Measurements from ENCODE around the gene PDE6A. TPM values are rescaled to one million over a fixed set of nuclear protein-coding genes. Genes with fewer than 3 reads are reported as not detected.
A peak's percentile ranks its signal among the peaks of the same experiment; 100 is the strongest.

PDE6A gene
- total RNA-seq, 1 experiment from 2014 or later: 2.6 TPM

DNA sequence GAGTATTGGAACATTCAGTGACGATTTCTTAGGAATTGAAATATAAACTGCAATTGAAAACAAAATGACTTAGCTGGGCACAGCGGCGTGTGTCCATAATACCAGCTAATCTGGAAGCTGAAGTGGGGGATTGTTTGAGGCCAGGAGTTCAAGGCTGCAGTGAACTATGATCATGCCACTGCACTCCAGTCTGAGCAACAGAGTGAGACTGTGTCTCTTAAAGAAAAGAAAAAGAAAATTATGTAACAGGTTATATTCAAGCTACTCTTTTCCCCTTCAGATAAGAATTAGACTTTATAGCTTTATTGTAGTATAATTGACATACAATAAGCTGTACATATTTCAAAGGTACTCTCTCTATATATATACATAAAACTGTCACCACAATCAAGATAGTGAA is 22.4 kb upstream of the PDE6A start:
- no peaks in the 10 kb centered on the region for H3K9me3 ChIP-seq
- no peak overlapping the region for H3K27ac Mint-ChIP-seq (ENCODE audit: unreplicated experiment)
- H3K36me3 ChIP-seq (ENCODE audit: control insufficient read depth, insufficient read depth, low read length): peaks cover 2% of the 10 kb centered on the region
- no TSS peak for BruUV-seq (replicated peaks)
- POLR2A ChIA-PET: no interaction called here
- TF ChIP-seq, protein P1, sequence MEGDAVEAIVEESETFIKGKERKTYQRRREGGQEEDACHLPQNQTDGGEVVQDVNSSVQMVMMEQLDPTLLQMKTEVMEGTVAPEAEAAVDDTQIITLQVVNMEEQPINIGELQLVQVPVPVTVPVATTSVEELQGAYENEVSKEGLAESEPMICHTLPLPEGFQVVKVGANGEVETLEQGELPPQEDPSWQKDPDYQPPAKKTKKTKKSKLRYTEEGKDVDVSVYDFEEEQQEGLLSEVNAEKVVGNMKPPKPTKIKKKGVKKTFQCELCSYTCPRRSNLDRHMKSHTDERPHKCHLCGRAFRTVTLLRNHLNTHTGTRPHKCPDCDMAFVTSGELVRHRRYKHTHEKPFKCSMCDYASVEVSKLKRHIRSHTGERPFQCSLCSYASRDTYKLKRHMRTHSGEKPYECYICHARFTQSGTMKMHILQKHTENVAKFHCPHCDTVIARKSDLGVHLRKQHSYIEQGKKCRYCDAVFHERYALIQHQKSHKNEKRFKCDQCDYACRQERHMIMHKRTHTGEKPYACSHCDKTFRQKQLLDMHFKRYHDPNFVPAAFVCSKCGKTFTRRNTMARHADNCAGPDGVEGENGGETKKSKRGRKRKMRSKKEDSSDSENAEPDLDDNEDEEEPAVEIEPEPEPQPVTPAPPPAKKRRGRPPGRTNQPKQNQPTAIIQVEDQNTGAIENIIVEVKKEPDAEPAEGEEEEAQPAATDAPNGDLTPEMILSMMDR (IDR thresholded peaks at IDR 0.05; ENCODE audit: insufficient read depth in 1 of 2, low read depth in 1 of 2, low read length in 1 of 2, severe bottlenecking in 1 of 2, unreplicated experiment in 1 of 2): no peak
- H3K27me3 ChIP-seq (replicated peaks; ENCODE audit: control insufficient read depth, insufficient read depth, low read length): no peaks in the 10 kb centered on the region
- CTCF ChIA-PET: no interaction called here
- H3K4me3 Mint-ChIP-seq (ENCODE audit: unreplicated experiment): no peak overlapping the region
- H3K4me1 Mint-ChIP-seq (ENCODE audit: low read depth, unreplicated experiment): peaks cover 18% of the 10 kb centered on the region
- no peak overlapping the region for H3K4me3 ChIP-seq (ENCODE audit: low read depth, low read length)
- H3K4me1 ChIP-seq: peaks cover 12% of the 10 kb centered on the region
- no peaks in the 10 kb centered on the region for H3K9me3 Mint-ChIP-seq (ENCODE audit: unreplicated experiment)
- intact Hi-C loops (cut with micrococcal nuclease; ENCODE audit: unreplicated experiment): loop anchor here (10.0 kb wide), 1 partner anchor 332 kb away; no protein-coding TSS in a partner anchor
- no peaks in the 10 kb centered on the region for H3K27me3 Mint-ChIP-seq (ENCODE audit: insufficient read depth, unreplicated experiment)
- H3K36me3 Mint-ChIP-seq (ENCODE audit: insufficient read depth, unreplicated experiment): peaks cover 4% of the 10 kb centered on the region
- no peak for DNase-seq

DNA sequence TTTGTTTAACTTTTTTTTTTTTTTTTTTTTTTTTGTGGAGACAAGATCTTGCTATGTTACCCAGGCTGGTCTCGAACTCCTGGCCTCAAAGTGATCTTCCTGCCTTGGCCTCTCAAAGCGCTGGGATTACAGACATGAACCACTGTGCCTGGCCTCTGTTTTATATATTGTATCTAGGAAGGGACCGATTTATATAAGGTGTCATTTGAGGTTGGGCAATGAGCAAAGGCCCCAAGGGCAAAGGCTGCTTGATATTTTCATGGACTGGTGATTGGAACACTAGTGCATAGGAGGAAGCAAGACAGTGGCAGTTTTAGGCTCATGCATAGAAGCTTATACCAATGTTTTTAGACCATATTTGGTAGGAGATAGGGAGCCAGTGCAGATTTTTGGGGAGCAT is 19.1 kb upstream of the PDE6A start:
- BruUV-seq (replicated peaks): no TSS peak
- peaks cover 32% of the 10 kb centered on the region for H3K4me1 Mint-ChIP-seq (ENCODE audit: low read depth, unreplicated experiment)
- H3K4me3 Mint-ChIP-seq (ENCODE audit: unreplicated experiment): no peak overlapping the region
- H3K27me3 ChIP-seq (replicated peaks; ENCODE audit: control insufficient read depth, insufficient read depth, low read length): no peaks in the 10 kb centered on the region
- no peaks in the 10 kb centered on the region for H3K9me3 Mint-ChIP-seq (ENCODE audit: unreplicated experiment)
- H3K36me3 ChIP-seq (ENCODE audit: control insufficient read depth, insufficient read depth, low read length): peaks cover 3% of the 10 kb centered on the region
- no peak overlapping the region for H3K4me3 ChIP-seq (ENCODE audit: low read depth, low read length)
- peaks cover 12% of the 10 kb centered on the region for H3K4me1 ChIP-seq
- intact Hi-C loops (cut with micrococcal nuclease; ENCODE audit: unreplicated experiment): loop anchor here (10.0 kb wide), 1 partner anchor 329 kb away; no protein-coding TSS in a partner anchor
- no peak overlapping the region for H3K27ac Mint-ChIP-seq (ENCODE audit: unreplicated experiment)
- DNase-seq: no peak
- TF ChIP-seq, protein P1 (IDR thresholded peaks at IDR 0.05; ENCODE audit: insufficient read depth in 1 of 2, low read depth in 1 of 2, low read length in 1 of 2, severe bottlenecking in 1 of 2, unreplicated experiment in 1 of 2): no peak
- peaks cover 22% of the 10 kb centered on the region for H3K36me3 Mint-ChIP-seq (ENCODE audit: insufficient read depth, unreplicated experiment)
- CTCF ChIA-PET: no interaction called here
- H3K9me3 ChIP-seq: no peaks in the 10 kb centered on the region
- no peaks in the 10 kb centered on the region for H3K27me3 Mint-ChIP-seq (ENCODE audit: insufficient read depth, unreplicated experiment)
- POLR2A ChIA-PET: no interaction called here

DNA sequence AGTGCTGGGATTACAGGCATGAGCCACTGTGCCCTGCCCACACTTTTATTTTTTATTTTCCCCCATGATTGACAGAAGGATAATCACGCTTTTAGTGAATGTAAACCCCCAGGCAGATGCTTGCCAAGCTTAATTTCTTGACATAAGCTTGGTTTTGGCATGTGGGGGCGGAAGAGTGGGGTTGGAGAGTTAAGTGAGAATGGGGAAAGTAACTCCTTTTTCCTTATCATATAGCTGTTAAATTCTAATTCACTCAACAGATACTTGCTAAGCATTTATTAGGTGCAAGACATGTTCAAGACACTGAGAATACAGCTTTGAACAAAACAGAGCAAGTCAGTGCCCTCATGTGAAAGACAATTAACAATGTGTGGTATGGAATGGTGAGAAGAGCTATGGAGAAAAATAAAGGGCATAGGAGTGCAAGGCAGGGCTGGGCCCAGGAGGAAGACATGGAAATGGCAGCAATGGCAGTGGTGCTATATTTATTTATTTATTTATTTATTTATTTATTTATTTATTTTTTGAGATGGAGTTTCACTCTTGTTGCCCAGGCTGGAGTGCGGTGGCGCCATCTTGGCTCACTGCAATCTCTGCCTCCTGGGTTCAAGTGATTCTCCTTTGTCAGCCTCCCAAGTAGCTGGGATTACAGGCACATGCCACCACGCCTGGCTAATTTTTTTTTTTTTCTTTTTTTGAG is 18.2 kb upstream of the PDE6A start:
- H3K9me3 Mint-ChIP-seq (ENCODE audit: unreplicated experiment): no peaks in the 10 kb centered on the region
- Histone ChIP-seq H3K4me3 (ENCODE audit: low read depth, low read length) (peak overlapping the region; percentile 90), H3K4me1 (peaks cover 14% of the 10 kb centered on the region), H3K36me3 (ENCODE audit: control insufficient read depth, insufficient read depth, low read length) (peaks cover 3% of the 10 kb centered on the region), H3K9me3 (no peaks in the 10 kb centered on the region), H3K27me3 (replicated peaks; ENCODE audit: control insufficient read depth, insufficient read depth, low read length) (no peaks in the 10 kb centered on the region)
- TF ChIP-seq, protein P1 (IDR thresholded peaks at IDR 0.05; ENCODE audit: insufficient read depth in 1 of 2, low read depth in 1 of 2, low read length in 1 of 2, severe bottlenecking in 1 of 2, unreplicated experiment in 1 of 2): no peak
- intact Hi-C loops (cut with micrococcal nuclease; ENCODE audit: unreplicated experiment): loop anchor here (1.0 to 10.0 kb wide), 3 partner anchors 109 to 328 kb away; no protein-coding TSS in a partner anchor
- no peak for DNase-seq
- POLR2A ChIA-PET: interaction anchor here (1.0 kb wide), 1 partner anchor 124 kb away, joined by 4 read pairs; no protein-coding TSS in a partner anchor
- CTCF ChIA-PET: interaction anchor here (0.7 to 5.0 kb wide), 12 partner anchors 12 to 132 kb away, joined by 3 to 39 read pairs (median 6); no protein-coding TSS in a partner anchor
- peak overlapping the region; percentile 12 for H3K4me3 Mint-ChIP-seq (ENCODE audit: unreplicated experiment)
- no peak overlapping the region for H3K27ac Mint-ChIP-seq (ENCODE audit: unreplicated experiment)
- no peaks in the 10 kb centered on the region for H3K27me3 Mint-ChIP-seq (ENCODE audit: insufficient read depth, unreplicated experiment)
- peaks cover 32% of the 10 kb centered on the region for H3K4me1 Mint-ChIP-seq (ENCODE audit: low read depth, unreplicated experiment)
- peaks cover 22% of the 10 kb centered on the region for H3K36me3 Mint-ChIP-seq (ENCODE audit: insufficient read depth, unreplicated experiment)
- no TSS peak for BruUV-seq (replicated peaks)
